Fibroblast of villous mesenchyme (primary cell): ENCODE data around the gene TTBK2. TPM values are rescaled to one million over a fixed set of nuclear protein-coding genes. Genes with fewer than 3 reads are reported as not detected.

Experiments used
- DNase-seq: peaks from one replicate; pipeline ENCODE4 v3.0.0-alpha.2; 2010; ENCODE audit warnings: low read depth
- H3K4me3 ChIP-seq: 2 replicates; pipeline ENCODE4 v1.5.1; 2011; ENCODE audit warnings: low read depth, mild to moderate bottlenecking, low read length
- CTCF ChIP-seq: IDR thresholded peaks from 2 replicates; pipeline ENCODE4 v1.5.1; 2012; ENCODE audit warnings: low read depth, mild to moderate bottlenecking, low read length; ENCODE audit not compliant: insufficient read depth
- total RNA-seq: library from RNA; depleted of rRNA; stranded (reverse); fragments of >200 nt; gene quantifications from 2 replicates; pipeline ENCODE4 v1.2.3, GENCODE V29; 2012

The TTBK2 gene
- total RNA-seq, 1 donor, result 17.3 TPM

GRCh38 chr15:42919799-42920518 lies 619 bp downstream of the TTBK2 start:
- peak; percentile 57 for DNase-seq

GRCh38 chr15:42919308-42919707 lies 1.3 kb downstream of the TTBK2 start:
- peak overlapping the region; percentile 83 for H3K4me3 ChIP-seq
- TF ChIP-seq CTCF, result no peak
- peak; percentile 13 for DNase-seq

More at GRCh38 chr15:42919799-42920518, 619 bp downstream of the TTBK2 start:
- H3K4me3 ChIP-seq, result peak overlapping the region; percentile 83
- no peak for TF ChIP-seq CTCF

DNA sequence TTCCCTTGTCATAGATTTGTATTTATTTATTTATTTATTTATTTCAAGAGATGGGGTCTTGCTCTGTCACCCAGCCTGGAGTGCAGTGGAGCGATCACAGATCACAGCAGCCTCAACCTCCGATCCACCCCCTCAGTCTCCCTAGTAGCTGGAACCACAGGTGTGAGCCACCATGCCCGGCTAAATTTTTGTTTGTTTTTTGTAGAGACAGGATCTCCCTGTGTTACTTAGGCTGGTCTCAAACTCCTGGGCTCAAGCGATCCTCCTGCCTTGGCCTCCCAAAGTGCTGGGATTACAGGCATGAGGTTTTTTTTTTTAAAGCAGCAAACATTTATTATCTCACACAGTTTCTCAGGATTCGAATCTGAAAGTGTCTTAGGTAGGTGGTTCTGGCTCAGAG lies 2.5 kb downstream of the TTBK2 start:
- TF ChIP-seq CTCF, result no peak
- no peak overlapping the region for H3K4me3 ChIP-seq
- no peak for DNase-seq

GRCh38 chr15:42915654-42916315 lies 4.8 kb downstream of the TTBK2 start:
- TF ChIP-seq CTCF, result no peak
- DNase-seq, result no peak
- no peak overlapping the region for H3K4me3 ChIP-seq

DNA sequence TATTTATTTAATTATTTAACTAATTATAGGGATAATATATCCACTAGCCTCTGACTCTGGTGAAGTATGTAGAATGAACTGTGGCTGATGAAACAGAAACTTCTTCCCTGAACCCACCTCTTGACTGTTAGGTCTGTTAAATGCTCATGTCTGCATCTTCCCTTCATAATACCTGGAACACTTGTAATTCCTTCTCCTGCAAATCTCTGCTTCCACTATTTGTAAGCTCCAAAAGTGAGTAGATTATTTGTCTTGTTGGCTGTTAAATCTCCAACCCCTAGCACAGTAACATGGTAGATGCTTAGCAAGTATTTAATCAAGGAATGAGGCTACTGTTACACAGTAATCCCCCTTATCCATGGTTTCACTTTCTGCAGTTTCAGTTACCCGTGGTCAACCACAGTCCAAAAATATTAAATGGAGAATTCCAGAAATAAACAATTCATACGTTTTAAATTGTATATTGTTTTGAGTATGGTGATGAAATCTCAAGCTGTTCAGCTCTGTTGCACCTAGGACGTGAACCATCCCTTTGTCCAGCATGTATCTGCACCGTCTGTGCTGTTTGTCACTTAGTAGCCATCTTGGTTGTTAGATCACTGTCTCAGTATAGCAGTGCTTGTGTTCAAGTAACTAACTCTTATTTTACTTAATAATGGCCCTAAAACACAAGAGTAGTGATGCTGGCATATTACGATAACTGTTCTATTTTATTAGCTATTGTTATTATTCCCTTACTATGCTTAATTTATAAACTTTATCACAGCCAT lies 5.7 kb downstream of the TTBK2 start:
- peak; percentile 21 for DNase-seq
- H3K4me3 ChIP-seq, result peak overlapping the region; percentile 48

More for the DNA sequence above, 5.7 kb downstream of the TTBK2 start:
- no peak for TF ChIP-seq CTCF
